K562 treated with DMSO at 1 percent for 12 hours (cell line): ENCODE measurements around the gene SEMA3E. TPM values are rescaled to one million over a fixed set of nuclear protein-coding genes. Genes with fewer than 3 reads are reported as not detected.

Experiments
- total RNA-seq: library from RNA; unstranded; fragments of 300-600 nt; gene quantifications from 2 replicates; pipeline ENCODE4 v1.2.3, GENCODE V29; 2022; ENCODE audit not compliant: insufficient read depth

SEMA3E gene
- not detected in 2 replicates for total RNA-seq

GRCh38 chr7:83648464-83649241 lies at the start of gene SEMA3E:
Gene SEMA3E (minus strand): TSS chr7:83649139.

